ENCODE measurements around the gene CAPN7. TPM values are rescaled to one million over a fixed set of nuclear protein-coding genes. Genes with fewer than 3 reads are reported as not detected.
A peak's percentile ranks its signal among the peaks of the same experiment; 100 is the strongest.

CAPN7 gene
- total RNA-seq, 1 donor = 47.3 TPM

DNA sequence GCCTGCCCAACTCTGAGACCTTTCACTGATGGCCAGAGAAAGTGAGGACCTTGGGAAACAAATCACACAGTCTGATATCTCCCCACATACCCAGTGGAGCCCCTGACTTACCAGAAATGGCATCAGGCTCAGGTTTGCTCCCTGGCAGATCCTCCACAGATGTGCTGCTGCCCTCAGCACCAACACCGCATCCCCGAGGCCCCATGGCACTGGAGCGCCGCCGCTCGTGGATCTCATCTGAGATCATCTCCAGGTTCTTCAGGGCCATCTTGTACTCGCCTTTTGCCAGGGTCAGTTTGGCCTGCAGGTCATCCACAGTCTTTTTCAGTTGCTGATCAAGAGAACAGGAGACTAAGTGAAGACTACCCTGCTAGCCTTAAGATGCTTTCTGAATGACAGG lies 52.7 kb downstream of the CAPN7 start:
- TF ChIP-seq CTCF (IDR thresholded peaks at IDR 0.05; ENCODE audit: insufficient read depth, low read length) = no peak
- no peak overlapping the region for H3K4me3 ChIP-seq (ENCODE audit: low read depth, low read length)
- DNase-seq (ENCODE audit: low read depth) = no peak

GRCh38 chr3:15260531-15260930 lies 54.5 kb downstream of the CAPN7 start:
- DNase-seq (ENCODE audit: low read depth) = no peak
- TF ChIP-seq CTCF (IDR thresholded peaks at IDR 0.05; ENCODE audit: insufficient read depth, low read length) = no peak
- no peak overlapping the region for H3K4me3 ChIP-seq (ENCODE audit: low read depth, low read length)

- H3K4me3 ChIP-seq (ENCODE audit: low read depth, low read length) = no peak overlapping the region
- no peak for TF ChIP-seq CTCF (IDR thresholded peaks at IDR 0.05; ENCODE audit: insufficient read depth, low read length)
- no peak for DNase-seq (ENCODE audit: low read depth)
These were observed 55.2 kb downstream of the CAPN7 start for GRCh38 chr3:15261274-15261673.

DNA sequence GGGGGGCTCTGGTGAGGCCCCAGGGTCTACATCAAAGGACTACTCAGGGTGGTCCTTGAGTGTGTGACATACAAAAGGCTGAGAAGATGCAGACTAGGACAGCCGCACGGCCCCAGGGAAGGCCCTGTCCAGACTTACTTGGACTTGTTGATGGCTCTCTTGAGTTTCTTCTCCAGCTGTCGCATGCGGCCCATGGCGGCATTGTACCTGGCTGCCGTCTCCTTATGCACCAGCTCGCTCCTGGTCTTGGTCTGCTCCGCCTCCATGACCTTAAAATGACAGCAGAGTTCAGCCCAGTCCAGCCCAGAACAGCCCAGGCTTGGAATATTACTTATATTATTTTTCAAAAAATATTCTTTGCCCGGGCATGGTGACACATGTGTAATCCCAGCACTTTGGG lies 56.0 kb downstream of the CAPN7 start:
- no peak for DNase-seq (ENCODE audit: low read depth)
- TF ChIP-seq CTCF (IDR thresholded peaks at IDR 0.05; ENCODE audit: insufficient read depth, low read length) = no peak
- H3K4me3 ChIP-seq (ENCODE audit: low read depth, low read length) = no peak overlapping the region

DNA sequence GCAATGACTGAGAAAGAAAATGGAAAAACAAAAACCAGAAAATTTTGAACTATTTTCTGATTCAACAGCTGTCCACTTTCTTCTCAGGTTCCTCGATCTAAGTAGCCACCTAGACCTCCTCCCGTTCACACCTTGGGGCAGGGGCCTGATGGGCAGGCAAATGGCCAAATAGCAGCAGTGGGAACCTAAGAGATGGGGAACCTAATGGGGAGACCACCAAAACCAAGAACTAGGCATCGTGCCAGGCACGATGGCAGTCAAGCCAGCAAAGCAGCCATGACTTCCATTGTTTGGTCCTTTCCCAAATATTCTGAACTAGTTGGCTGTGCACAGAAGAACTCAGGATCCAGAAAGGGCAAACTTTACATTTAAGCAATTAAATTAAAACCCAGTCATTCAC lies 57.1 kb downstream of the CAPN7 start:
- DNase-seq (ENCODE audit: low read depth) = no peak
- H3K4me3 ChIP-seq (ENCODE audit: low read depth, low read length) = no peak overlapping the region
- TF ChIP-seq CTCF (IDR thresholded peaks at IDR 0.05; ENCODE audit: insufficient read depth, low read length) = no peak

DNA sequence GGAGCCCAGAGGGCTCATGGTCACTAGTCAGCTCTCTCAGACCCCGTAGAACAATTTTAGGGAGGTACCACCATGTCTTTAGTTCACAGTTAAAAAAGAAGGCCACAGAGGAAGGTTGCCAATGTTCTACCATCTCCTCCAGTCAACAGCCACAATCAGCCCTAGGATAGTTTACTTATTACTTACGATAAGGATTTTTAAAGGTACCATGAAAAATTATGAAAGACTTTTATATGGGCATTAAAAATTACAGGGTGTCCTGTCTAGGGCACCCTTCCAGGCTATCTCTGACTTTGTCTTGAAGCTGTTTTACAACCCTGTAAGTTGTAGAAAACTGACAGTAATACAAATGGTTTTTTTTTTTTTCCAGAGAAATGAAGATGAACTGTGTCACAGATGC lies 57.9 kb downstream of the CAPN7 start:
- H3K4me3 ChIP-seq (ENCODE audit: low read depth, low read length) = no peak overlapping the region
- DNase-seq (ENCODE audit: low read depth) = no peak
- no peak for TF ChIP-seq CTCF (IDR thresholded peaks at IDR 0.05; ENCODE audit: insufficient read depth, low read length)

DNA sequence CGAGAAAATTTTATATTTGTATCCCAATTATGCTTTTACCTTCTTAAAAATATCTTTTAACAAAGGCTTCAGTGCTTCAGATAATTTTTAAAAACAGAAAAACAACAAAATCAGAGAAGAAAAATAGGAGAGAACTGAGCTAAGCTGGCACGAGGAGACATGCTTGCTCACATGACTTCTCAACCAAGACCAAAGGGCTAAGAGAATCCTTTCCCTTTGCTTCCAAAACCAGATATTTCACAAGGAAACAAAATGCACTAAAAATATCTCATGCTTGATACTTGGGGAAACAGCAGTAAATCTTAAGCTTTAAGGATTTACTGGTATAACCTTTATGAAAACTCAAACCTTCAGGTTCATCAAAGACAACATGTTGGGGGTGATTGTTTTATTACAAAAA lies 58.4 kb downstream of the CAPN7 start:
- no peak overlapping the region for H3K4me3 ChIP-seq (ENCODE audit: low read depth, low read length)
- no peak for TF ChIP-seq CTCF (IDR thresholded peaks at IDR 0.05; ENCODE audit: insufficient read depth, low read length)
- peak; percentile 43 for DNase-seq (ENCODE audit: low read depth)
